ENCODE data around the gene EFCAB7.

EFCAB7 gene

GRCh38 chr1:63516629-63517028 is 6.7 kb upstream of the EFCAB7 start:
- Histone ChIP-seq H3K9ac (ENCODE audit: low read length) (no peak overlapping the region), H3K27ac (ENCODE audit: low read depth, low read length) (no peak overlapping the region), H3K27me3 (ENCODE audit: control insufficient read depth in 1 of 2, insufficient read depth in 2 of 2, low read length in 2 of 2) (no peaks in the 10 kb centered on the region), H3K4me3 (ENCODE audit: low read depth in 1 of 2, low read length in 2 of 2) (no peak overlapping the region), H3K4me1 (ENCODE audit: insufficient read depth, low read length) (no peaks in the 10 kb centered on the region), H3K36me3 (ENCODE audit: insufficient read depth, low read length) (no peaks in the 10 kb centered on the region), H3K9me3 (ENCODE audit: low read length) (no peaks in the 10 kb centered on the region)

DNA sequence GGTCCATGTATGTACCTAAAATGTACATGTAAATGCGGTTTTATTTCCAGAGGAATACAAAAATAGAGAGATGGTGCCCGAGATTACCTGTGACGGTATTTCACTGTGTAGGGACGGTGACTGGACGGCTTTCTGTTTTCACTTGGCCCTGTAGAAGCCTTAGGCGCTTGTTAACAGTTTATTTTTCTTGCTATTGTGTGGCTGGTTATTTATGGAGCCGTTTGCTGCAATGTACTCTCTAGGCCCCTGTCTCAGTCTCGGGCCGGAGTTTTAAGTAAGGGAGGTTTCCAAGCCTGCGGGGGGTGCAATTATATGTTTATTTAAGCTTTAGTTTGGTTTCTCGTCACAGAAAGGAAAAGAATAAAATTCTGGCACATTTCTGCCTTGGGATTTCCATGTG is 413 bp downstream of the EFCAB7 start:
- no peaks in the 10 kb centered on the region for H3K36me3 ChIP-seq (ENCODE audit: insufficient read depth, low read length)
- no peaks in the 10 kb centered on the region for H3K9me3 ChIP-seq (ENCODE audit: low read length)
- H3K4me3 ChIP-seq (ENCODE audit: low read depth in 1 of 2, low read length in 2 of 2): peak overlapping the region; percentile 95 to 96
- H3K9ac ChIP-seq (ENCODE audit: low read length): peak overlapping the region; percentile 85
- H3K27ac ChIP-seq (ENCODE audit: low read depth, low read length): peak overlapping the region; percentile 90
- no peaks in the 10 kb centered on the region for H3K27me3 ChIP-seq (ENCODE audit: control insufficient read depth in 1 of 2, insufficient read depth in 2 of 2, low read length in 2 of 2)
- peaks cover 18% of the 10 kb centered on the region for H3K4me1 ChIP-seq (ENCODE audit: insufficient read depth, low read length)

DNA sequence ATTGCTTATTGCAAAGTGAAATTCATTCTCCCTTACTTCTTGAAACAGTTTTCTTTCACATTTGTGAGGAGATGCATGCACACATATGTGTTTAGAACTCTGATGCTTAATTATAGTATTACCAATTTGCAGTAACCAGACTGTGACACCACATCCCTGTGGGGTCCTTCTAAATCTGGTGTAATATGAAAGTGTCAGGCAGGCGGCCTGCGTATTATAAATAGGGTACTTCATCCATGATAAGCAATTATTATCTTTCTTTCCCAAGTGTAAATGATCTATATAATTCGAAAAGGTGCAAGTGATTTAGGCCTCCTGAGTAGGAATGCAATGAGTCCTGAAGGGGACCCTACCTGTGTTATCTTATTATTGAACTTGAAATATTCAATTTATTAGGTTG is 876 bp downstream of the EFCAB7 start:
- no peaks in the 10 kb centered on the region for H3K36me3 ChIP-seq (ENCODE audit: insufficient read depth, low read length)
- peaks cover 18% of the 10 kb centered on the region for H3K4me1 ChIP-seq (ENCODE audit: insufficient read depth, low read length)
- H3K27me3 ChIP-seq (ENCODE audit: control insufficient read depth in 1 of 2, insufficient read depth in 2 of 2, low read length in 2 of 2): no peaks in the 10 kb centered on the region
- H3K27ac ChIP-seq (ENCODE audit: low read depth, low read length): peak overlapping the region; percentile 90
- peak overlapping the region; percentile 85 for H3K9ac ChIP-seq (ENCODE audit: low read length)
- no peaks in the 10 kb centered on the region for H3K9me3 ChIP-seq (ENCODE audit: low read length)
- H3K4me3 ChIP-seq (ENCODE audit: low read depth in 1 of 2, low read length in 2 of 2): peak overlapping the region; percentile 95 to 96

DNA sequence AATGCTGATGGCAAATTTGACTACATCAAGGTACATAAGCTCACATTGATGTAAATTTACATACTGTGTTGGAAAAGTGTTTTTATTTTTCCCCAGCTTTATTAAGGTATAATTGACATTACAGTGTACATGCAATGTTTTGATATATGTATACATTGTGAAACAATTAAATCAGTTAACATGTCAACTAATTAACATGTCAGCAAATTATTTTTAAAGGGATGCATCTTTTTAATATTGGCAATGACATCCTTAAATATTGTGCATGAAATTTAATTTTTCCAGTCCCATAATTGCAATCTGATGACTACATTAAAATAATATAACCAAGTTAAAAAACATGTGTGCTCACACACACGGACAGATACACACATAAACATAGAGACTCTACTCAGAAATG is 9.4 kb downstream of the EFCAB7 start:
- no peak overlapping the region for H3K9ac ChIP-seq (ENCODE audit: low read length)
- no peak overlapping the region for H3K4me3 ChIP-seq (ENCODE audit: low read depth in 1 of 2, low read length in 2 of 2)
- no peaks in the 10 kb centered on the region for H3K9me3 ChIP-seq (ENCODE audit: low read length)
- no peaks in the 10 kb centered on the region for H3K27me3 ChIP-seq (ENCODE audit: control insufficient read depth in 1 of 2, insufficient read depth in 2 of 2, low read length in 2 of 2)
- no peaks in the 10 kb centered on the region for H3K4me1 ChIP-seq (ENCODE audit: insufficient read depth, low read length)
- H3K27ac ChIP-seq (ENCODE audit: low read depth, low read length): no peak overlapping the region
- H3K36me3 ChIP-seq (ENCODE audit: insufficient read depth, low read length): peaks cover 15% of the 10 kb centered on the region

DNA sequence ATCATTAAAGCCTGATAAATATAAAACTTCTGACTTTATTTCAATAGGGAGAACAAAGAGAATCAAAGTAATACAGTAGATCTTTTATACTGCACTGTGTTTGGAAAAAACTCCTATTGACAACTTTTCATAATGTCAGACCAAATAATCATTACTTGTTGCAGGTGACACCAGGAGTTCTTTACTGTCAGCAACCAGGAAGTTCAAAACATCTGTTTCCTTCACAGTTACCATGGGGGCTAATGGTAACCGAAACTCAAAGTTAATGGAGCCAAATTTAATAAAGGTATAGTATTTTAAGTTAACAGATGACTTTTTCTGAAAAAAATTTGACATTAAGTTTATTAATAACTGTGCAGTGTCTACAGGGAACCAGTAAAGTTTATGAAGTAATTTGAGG is 10.6 kb downstream of the EFCAB7 start:
- no peak overlapping the region for H3K9ac ChIP-seq (ENCODE audit: low read length)
- H3K27me3 ChIP-seq (ENCODE audit: control insufficient read depth in 1 of 2, insufficient read depth in 2 of 2, low read length in 2 of 2): no peaks in the 10 kb centered on the region
- H3K4me3 ChIP-seq (ENCODE audit: low read depth in 1 of 2, low read length in 2 of 2): no peak overlapping the region
- no peaks in the 10 kb centered on the region for H3K9me3 ChIP-seq (ENCODE audit: low read length)
- H3K4me1 ChIP-seq (ENCODE audit: insufficient read depth, low read length): no peaks in the 10 kb centered on the region
- H3K36me3 ChIP-seq (ENCODE audit: insufficient read depth, low read length): peaks cover 15% of the 10 kb centered on the region
- no peak overlapping the region for H3K27ac ChIP-seq (ENCODE audit: low read depth, low read length)

DNA sequence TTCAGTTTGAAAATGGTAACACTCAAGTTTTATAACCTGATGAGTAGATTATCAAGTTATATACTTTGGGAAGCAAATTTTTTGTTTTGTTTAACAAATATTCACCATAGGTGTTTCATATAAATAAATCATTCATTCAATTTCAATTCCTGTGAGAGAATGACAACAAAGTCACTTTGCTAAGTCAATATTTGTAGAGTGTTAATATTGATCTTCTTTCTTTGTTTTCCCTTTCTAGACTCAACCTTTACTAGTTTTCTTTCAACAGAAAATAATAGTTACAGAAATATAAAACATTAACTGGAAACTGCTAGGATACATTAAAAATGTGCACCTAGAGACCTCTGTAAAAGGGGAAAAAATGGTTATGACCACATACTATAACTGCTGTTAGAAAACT is 11.1 kb downstream of the EFCAB7 start:
- Histone ChIP-seq H3K27me3 (ENCODE audit: control insufficient read depth in 1 of 2, insufficient read depth in 2 of 2, low read length in 2 of 2) (no peaks in the 10 kb centered on the region), H3K27ac (ENCODE audit: low read depth, low read length) (no peak overlapping the region), H3K9me3 (ENCODE audit: low read length) (no peaks in the 10 kb centered on the region), H3K4me1 (ENCODE audit: insufficient read depth, low read length) (no peaks in the 10 kb centered on the region), H3K4me3 (ENCODE audit: low read depth in 1 of 2, low read length in 2 of 2) (no peak overlapping the region), H3K36me3 (ENCODE audit: insufficient read depth, low read length) (peaks cover 15% of the 10 kb centered on the region), H3K9ac (ENCODE audit: low read length) (no peak overlapping the region)

GRCh38 chr1:63537006-63537405 is 13.7 kb downstream of the EFCAB7 start:
- H3K36me3 ChIP-seq (ENCODE audit: insufficient read depth, low read length): peaks cover 15% of the 10 kb centered on the region
- no peak overlapping the region for H3K9ac ChIP-seq (ENCODE audit: low read length)
- H3K9me3 ChIP-seq (ENCODE audit: low read length): no peaks in the 10 kb centered on the region
- no peaks in the 10 kb centered on the region for H3K27me3 ChIP-seq (ENCODE audit: control insufficient read depth in 1 of 2, insufficient read depth in 2 of 2, low read length in 2 of 2)
- H3K4me3 ChIP-seq (ENCODE audit: low read depth in 1 of 2, low read length in 2 of 2): no peak overlapping the region
- H3K4me1 ChIP-seq (ENCODE audit: insufficient read depth, low read length): no peaks in the 10 kb centered on the region
- H3K27ac ChIP-seq (ENCODE audit: low read depth, low read length): no peak overlapping the region

GRCh38 chr1:63537940-63538339 is 14.6 kb downstream of the EFCAB7 start:
- Histone ChIP-seq H3K4me1 (ENCODE audit: insufficient read depth, low read length) (no peaks in the 10 kb centered on the region), H3K4me3 (ENCODE audit: low read depth in 1 of 2, low read length in 2 of 2) (no peak overlapping the region), H3K36me3 (ENCODE audit: insufficient read depth, low read length) (peaks cover 10% of the 10 kb centered on the region), H3K27ac (ENCODE audit: low read depth, low read length) (no peak overlapping the region), H3K9ac (ENCODE audit: low read length) (no peak overlapping the region), H3K27me3 (ENCODE audit: control insufficient read depth in 1 of 2, insufficient read depth in 2 of 2, low read length in 2 of 2) (no peaks in the 10 kb centered on the region), H3K9me3 (ENCODE audit: low read length) (no peaks in the 10 kb centered on the region)

DNA sequence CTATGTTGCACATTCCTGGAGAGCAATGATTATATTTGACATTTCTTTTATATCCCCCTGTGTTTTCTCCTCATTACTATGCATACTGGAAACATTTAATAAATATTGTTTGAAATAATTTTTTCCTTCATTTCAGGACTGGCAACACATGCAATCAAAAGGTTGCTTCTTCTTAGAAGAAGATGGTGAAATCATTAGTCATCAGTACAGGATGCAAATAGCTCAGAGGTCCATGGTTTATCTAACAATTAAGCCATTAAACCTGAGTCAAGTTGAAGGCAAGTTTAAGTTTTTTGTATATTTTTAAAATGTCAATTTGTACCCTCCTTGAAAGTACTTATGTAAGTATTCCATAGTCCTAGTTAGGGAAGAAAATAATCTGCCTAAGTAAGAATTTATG is 22.5 kb downstream of the EFCAB7 start:
- no peaks in the 10 kb centered on the region for H3K36me3 ChIP-seq (ENCODE audit: insufficient read depth, low read length)
- H3K4me1 ChIP-seq (ENCODE audit: insufficient read depth, low read length): no peaks in the 10 kb centered on the region
- H3K4me3 ChIP-seq (ENCODE audit: low read depth in 1 of 2, low read length in 2 of 2): no peak overlapping the region
- H3K9ac ChIP-seq (ENCODE audit: low read length): no peak overlapping the region
- H3K27me3 ChIP-seq (ENCODE audit: control insufficient read depth in 1 of 2, insufficient read depth in 2 of 2, low read length in 2 of 2): no peaks in the 10 kb centered on the region
- no peaks in the 10 kb centered on the region for H3K9me3 ChIP-seq (ENCODE audit: low read length)
- H3K27ac ChIP-seq (ENCODE audit: low read depth, low read length): no peak overlapping the region

DNA sequence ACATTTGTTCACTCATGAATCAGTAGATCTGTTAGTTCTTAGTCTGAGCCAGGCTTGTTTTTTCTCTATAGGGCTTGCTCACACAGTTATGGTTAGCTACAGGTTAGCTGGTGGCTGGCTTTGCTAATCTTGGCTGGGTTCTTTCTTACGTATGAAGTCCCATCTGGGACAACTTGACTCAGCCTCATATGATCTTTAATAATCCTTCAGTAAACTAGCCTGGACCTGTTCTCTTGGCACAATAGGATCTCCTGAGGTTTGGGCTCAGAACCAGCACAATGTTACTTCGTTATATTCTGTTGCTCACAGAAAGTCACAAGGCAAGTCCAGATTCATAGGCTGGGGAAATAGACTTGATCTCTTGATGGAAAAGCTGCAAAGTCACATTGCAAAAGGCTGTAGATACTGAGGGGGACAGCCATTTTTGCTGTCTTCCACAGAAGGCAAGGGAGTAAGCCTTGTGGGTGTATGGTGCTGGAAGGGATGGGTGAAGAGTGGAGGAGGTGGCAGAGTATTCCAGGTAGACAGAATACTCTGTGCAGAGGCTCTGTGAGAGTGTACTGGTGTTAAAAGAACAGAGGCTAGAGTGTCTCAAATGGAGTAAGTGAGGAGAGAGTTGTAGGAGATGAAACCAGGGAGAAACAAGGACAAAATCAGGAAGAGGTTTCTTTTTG is 24.4 kb downstream of the EFCAB7 start:
- H3K9me3 ChIP-seq (ENCODE audit: low read length): no peaks in the 10 kb centered on the region
- no peaks in the 10 kb centered on the region for H3K4me1 ChIP-seq (ENCODE audit: insufficient read depth, low read length)
- no peak overlapping the region for H3K9ac ChIP-seq (ENCODE audit: low read length)
- H3K27ac ChIP-seq (ENCODE audit: low read depth, low read length): no peak overlapping the region
- H3K36me3 ChIP-seq (ENCODE audit: insufficient read depth, low read length): no peaks in the 10 kb centered on the region
- H3K4me3 ChIP-seq (ENCODE audit: low read depth in 1 of 2, low read length in 2 of 2): no peak overlapping the region
- H3K27me3 ChIP-seq (ENCODE audit: control insufficient read depth in 1 of 2, insufficient read depth in 2 of 2, low read length in 2 of 2): no peaks in the 10 kb centered on the region

DNA sequence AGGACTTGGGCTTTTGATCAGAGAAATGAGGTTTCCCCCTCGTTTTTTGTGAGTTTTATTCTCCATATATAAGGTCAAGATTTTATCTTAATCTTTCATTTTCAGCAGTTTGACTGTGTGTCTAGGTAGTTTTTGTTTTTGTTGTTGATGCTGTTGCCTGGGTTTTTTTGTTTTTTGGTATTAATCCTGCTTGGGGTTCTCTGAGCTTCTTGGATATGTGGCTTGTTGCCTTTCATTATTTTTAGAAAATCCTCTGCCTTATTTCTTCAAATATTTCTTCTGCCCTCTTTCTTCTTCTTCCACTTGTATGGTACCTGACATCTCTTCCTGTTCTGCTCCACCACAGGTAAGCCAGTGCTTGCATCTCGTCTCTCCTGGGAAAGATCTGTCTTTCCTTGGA is 25.0 kb downstream of the EFCAB7 start:
- H3K36me3 ChIP-seq (ENCODE audit: insufficient read depth, low read length): no peaks in the 10 kb centered on the region
- H3K9ac ChIP-seq (ENCODE audit: low read length): no peak overlapping the region

GRCh38 chr1:63548877-63549276 is 25.6 kb downstream of the EFCAB7 start:
- no peak overlapping the region for H3K9ac ChIP-seq (ENCODE audit: low read length)
- no peaks in the 10 kb centered on the region for H3K9me3 ChIP-seq (ENCODE audit: low read length)
- no peak overlapping the region for H3K27ac ChIP-seq (ENCODE audit: low read depth, low read length)
- no peak overlapping the region for H3K4me3 ChIP-seq (ENCODE audit: low read depth in 1 of 2, low read length in 2 of 2)
- H3K36me3 ChIP-seq (ENCODE audit: insufficient read depth, low read length): no peaks in the 10 kb centered on the region
- no peaks in the 10 kb centered on the region for H3K27me3 ChIP-seq (ENCODE audit: control insufficient read depth in 1 of 2, insufficient read depth in 2 of 2, low read length in 2 of 2)
- H3K4me1 ChIP-seq (ENCODE audit: insufficient read depth, low read length): no peaks in the 10 kb centered on the region

More for the DNA sequence above, 25.0 kb downstream of the EFCAB7 start:
- H3K4me3 ChIP-seq (ENCODE audit: low read depth in 1 of 2, low read length in 2 of 2): no peak overlapping the region
- H3K4me1 ChIP-seq (ENCODE audit: insufficient read depth, low read length): no peaks in the 10 kb centered on the region
- no peak overlapping the region for H3K27ac ChIP-seq (ENCODE audit: low read depth, low read length)
- no peaks in the 10 kb centered on the region for H3K9me3 ChIP-seq (ENCODE audit: low read length)
- no peaks in the 10 kb centered on the region for H3K27me3 ChIP-seq (ENCODE audit: control insufficient read depth in 1 of 2, insufficient read depth in 2 of 2, low read length in 2 of 2)
